ENCODE data around the gene GPS1. TPM values are rescaled to one million over a fixed set of nuclear protein-coding genes. Genes with fewer than 3 reads are reported as not detected.
"Not testable (repeated sequence)": the region's sequence is repeated elsewhere in the genome, so short reads cannot be mapped to it uniquely, and the experiment has no call there.

Gene GPS1
- total RNA-seq, 1 donor from 2014 or later, result 105 TPM

DNA sequence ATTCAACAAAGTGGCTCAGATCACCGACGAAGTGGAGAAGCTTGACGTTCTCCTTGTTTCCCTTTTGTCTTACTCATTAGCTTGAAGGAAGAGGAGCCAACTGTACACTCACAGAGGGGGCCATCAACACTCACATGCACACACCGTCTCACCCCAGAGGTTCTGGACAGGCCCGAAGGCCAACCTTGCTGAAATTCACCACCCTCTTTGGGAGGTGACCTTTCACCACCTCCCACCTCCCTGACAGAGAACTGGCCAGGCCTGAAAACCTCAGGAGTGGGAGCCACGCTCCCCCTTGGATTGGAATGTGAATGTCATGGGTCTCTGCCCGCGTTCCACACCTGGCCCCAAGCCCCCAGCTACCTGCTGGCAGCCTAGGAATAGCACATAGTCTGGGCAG, 16.2 kb upstream of the GPS1 start:
- TF ChIP-seq, protein P1, sequence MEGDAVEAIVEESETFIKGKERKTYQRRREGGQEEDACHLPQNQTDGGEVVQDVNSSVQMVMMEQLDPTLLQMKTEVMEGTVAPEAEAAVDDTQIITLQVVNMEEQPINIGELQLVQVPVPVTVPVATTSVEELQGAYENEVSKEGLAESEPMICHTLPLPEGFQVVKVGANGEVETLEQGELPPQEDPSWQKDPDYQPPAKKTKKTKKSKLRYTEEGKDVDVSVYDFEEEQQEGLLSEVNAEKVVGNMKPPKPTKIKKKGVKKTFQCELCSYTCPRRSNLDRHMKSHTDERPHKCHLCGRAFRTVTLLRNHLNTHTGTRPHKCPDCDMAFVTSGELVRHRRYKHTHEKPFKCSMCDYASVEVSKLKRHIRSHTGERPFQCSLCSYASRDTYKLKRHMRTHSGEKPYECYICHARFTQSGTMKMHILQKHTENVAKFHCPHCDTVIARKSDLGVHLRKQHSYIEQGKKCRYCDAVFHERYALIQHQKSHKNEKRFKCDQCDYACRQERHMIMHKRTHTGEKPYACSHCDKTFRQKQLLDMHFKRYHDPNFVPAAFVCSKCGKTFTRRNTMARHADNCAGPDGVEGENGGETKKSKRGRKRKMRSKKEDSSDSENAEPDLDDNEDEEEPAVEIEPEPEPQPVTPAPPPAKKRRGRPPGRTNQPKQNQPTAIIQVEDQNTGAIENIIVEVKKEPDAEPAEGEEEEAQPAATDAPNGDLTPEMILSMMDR (conservative IDR thresholded peaks at IDR 0.05; ENCODE audit: low read depth, low read length), result no peak
- no peak for DNase-seq (ENCODE audit: low read depth)
- no peak overlapping the region for H3K4me3 ChIP-seq (ENCODE audit: low read depth, low read length)

DNA sequence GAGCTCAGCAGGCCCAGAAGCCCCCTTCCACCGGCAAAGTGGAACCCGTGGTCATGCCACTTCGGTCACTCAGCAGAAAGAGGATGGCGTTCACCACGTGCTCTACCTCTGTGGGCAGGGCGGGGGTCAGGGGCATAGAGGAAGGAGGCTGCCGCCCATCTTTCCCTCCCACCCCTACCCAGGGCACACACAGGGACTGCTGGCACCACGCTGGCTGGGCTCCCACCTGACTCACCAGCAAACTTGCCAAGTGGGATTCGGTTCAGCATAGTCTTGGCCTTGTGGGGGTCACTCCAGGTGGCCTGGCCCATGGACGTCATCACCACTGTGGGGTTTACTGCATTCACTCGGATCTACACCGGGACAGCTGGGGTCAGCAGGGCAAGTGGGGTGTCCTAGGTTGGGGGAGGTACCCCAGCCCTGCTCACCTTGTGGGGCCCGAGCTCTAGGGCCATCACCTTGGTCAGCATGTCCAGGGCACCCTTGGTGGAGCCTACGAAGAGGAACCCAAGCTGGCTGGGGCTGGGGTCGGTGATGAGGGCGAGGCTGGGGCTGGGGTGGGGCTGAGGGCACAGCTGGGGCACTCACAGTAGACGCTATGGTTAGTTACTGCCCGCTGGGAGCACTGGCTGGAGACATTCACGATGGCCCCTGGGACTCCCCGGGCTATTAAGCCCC, 15.6 kb upstream of the GPS1 start:
- TF ChIP-seq, protein P1 (conservative IDR thresholded peaks at IDR 0.05; ENCODE audit: low read depth, low read length), result no peak
- no peak for DNase-seq (ENCODE audit: low read depth)
- peak overlapping the region; percentile 70 for H3K4me3 ChIP-seq (ENCODE audit: low read depth, low read length)

DNA sequence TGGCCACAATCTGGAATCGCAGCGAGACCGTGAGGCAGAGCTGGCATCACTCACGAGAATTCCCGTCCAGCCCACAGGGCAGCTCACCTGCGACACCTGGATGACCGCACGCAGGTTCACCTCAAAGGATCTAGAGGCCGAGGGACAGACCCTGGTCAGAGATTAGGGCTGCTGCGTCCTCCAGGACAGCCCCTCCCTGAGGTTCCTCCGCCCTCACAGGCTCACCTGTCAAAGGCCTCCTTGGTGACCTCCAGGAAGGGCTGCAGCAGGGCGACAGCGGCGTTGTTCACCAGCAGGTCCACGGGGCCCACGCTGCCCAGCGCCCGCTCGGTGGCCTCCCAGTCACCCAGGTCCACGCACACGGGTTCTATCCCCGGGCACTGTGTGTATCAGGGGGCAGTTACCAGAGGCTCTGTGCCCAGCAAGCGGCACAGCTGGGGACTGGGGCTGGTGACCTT, 15.0 kb upstream of the GPS1 start:
- TF ChIP-seq, protein P1 (conservative IDR thresholded peaks at IDR 0.05; ENCODE audit: low read depth, low read length), result no peak
- DNase-seq (ENCODE audit: low read depth), result no peak
- peak overlapping the region; percentile 70 for H3K4me3 ChIP-seq (ENCODE audit: low read depth, low read length)

DNA sequence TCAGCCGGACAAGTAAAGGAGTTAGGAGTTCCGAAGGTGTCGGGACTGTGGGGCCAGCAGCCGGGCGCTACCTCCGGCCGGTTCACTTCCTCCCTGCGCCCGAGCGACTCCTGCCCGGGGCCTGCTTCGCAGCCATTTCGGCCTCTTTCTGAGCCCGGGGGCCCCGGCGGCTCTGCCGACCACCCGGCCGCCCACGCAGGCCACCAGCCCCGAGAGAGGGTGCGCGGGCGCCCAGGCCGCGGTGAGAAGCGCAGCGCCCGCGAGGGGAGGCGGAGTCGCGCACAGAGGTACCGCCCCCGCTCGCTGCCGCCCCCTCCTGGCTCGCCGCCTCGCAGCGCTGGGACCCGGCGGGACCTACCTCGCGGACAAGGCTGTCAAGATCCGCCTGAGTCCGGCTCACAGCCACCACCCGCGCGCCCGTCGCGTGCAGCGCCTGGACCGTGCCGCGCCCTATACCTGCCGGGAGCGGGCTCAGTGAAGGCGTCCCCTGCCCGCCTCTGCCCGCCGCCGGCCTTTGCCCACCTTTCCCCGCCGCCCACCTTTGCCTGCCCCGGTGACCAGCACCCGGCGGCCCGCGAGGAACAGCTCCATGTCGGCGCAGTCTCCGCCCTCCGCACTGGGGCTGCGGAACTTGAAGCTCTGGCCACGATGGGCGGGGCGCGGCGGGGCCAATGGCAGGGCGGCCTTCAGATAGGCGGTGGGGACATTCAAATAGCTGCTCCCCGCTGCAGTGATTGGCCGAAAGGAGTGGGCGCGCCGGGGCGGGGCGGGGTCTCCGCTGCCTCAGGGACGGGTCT, 14.4 kb upstream of the GPS1 start, which contains the start of gene DCXR:
TSS of gene DCXR (minus strand) at position 606 of the 797 bp plus-strand sequence. CDS start at position 591, 15 bp downstream.
- DNase-seq (ENCODE audit: low read depth), result peak; percentile 42
- TF ChIP-seq, protein P1 (conservative IDR thresholded peaks at IDR 0.05; ENCODE audit: low read depth, low read length), result peak; percentile 62
- H3K4me3 ChIP-seq (ENCODE audit: low read depth, low read length), result peak within 1 kb of the TSS; percentile 70

DNA sequence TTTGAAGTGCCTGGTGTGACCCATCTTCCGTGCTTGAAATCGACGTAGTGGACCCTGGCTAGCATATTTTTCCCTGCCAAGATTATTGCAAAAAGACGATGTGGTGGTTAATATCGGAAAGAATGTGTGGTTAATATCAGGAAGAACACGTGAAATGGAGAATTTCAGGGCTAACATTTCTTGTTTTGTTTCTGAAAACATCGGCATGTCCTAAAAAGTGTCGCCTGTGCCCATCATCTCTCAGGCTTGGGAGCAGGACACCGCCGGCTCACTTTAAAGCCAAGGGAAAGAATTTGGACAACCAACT, 13.9 kb upstream of the GPS1 start:
- H3K4me3 ChIP-seq (ENCODE audit: low read depth, low read length), result peak overlapping the region; percentile 70
- TF ChIP-seq, protein P1 (conservative IDR thresholded peaks at IDR 0.05; ENCODE audit: low read depth, low read length), result no peak
- DNase-seq (ENCODE audit: low read depth), result no peak

DNA sequence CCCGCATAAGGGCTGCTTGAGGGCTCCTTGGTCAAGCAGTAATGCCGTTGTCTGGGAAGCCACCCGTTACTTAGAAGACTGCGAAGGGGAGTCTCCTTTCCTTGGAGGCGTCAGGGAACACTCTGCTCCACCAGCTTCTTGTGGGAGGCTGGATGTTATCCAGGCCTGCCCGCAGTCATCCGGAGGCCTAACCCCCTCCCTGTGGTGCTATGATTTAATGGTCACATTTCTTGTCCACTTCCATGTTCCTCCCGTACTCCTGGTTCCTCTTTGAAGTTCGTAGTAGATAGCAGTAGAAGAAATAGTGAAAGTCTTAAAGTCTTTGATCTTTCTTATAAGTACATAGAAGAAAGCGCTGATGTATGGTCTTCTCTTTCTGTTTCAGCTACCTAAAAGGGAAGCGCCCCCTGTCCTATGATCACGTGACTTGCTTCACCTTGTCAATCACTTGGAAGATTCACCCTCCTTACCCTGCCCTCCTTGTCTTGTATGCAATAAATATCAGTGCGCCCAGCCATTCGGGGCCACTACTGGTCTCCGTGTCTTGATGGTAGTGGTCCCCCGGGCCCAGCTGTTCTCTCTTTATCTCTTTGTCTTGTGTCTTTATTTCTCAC, 12.8 kb upstream of the GPS1 start:
- DNase-seq (ENCODE audit: low read depth), result not testable (repeated sequence)

DNA sequence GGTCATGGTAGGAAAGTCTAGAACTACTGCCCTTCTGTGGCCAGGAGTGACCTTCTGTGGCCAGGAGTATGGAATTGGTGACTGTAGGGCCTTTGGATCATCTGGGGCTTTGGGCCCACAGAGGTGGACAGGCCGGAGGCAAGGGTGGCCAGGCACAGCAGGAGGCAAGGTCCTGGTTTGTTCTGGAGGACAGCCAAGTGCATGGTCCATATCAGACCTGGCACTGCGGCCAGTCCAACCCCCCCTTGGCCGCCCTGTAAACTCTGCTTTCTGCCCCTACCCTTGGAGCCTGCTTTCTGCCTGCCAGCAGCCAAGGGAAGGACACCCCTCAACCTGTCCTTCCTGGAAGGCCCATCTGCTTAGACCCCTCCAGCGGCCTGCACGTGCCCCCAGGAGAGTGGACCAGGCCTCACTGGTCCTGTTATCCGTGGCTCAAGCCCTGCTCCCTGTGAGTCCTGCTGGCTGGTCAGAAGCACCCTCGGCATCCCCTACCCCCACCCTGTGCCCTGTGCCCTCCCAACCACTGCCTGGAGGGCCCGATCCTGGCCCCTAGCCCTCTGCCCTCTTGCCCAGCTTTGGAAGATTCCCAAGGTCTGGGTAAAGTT, 11.9 kb upstream of the GPS1 start:
- no peak for DNase-seq (ENCODE audit: low read depth)
- TF ChIP-seq, protein P1 (conservative IDR thresholded peaks at IDR 0.05; ENCODE audit: low read depth, low read length), result no peak
- H3K4me3 ChIP-seq (ENCODE audit: low read depth, low read length), result no peak overlapping the region

More for the DNA sequence above, 12.8 kb upstream of the GPS1 start:
- not testable (repeated sequence) for H3K4me3 ChIP-seq (ENCODE audit: low read depth, low read length)
